DOHH2 (cell line): ENCODE results near the gene MRPL50.

Source experiments
- H3F3A ChIP-seq: fragments of 200-600 bp; sonication (generic), shearing (Covaris generic); 2 replicates; pipeline ENCODE4 v1.6.0; 2016; ENCODE audit warnings: antibody characterized with exemption, mild to moderate bottlenecking; ENCODE audit not compliant: control insufficient read depth, insufficient read depth
- H3K27ac ChIP-seq: fragments of 200-600 bp; sonication (generic); 2 replicates; pipeline ENCODE4 v1.5.1; 2014; ENCODE audit warnings: low read depth, mild to moderate bottlenecking, low read length, moderate library complexity
- H3K27me3 ChIP-seq: fragments of 200-600 bp; sonication (generic); 2 replicates; pipeline ENCODE4 v1.6.1; 2014; ENCODE audit warnings: mild to moderate bottlenecking, low read length, mixed read lengths; ENCODE audit not compliant: control insufficient read depth
- H3K36me3 ChIP-seq: fragments of 200-600 bp; sonication (generic); 2 replicates; pipeline ENCODE4 v1.6.1; 2014; ENCODE audit warnings: mild to moderate bottlenecking, low read length, moderate library complexity, mixed read lengths; ENCODE audit not compliant: control insufficient read depth
- H3K4me1 ChIP-seq: fragments of 200-600 bp; sonication (generic); 2 replicates; pipeline ENCODE4 v1.6.1; 2014; ENCODE audit warnings: mild to moderate bottlenecking, low read length, mixed read lengths; ENCODE audit not compliant: control insufficient read depth
- H3K4me2 ChIP-seq: fragments of 200-600 bp; sonication (generic); 2 replicates; pipeline ENCODE4 v1.6.0; 2014; ENCODE audit warnings: mild to moderate bottlenecking, low read length, moderate library complexity
- H3K4me3 ChIP-seq: fragments of 200-600 bp; sonication (generic); 2 replicates; pipeline ENCODE4 v1.5.1; 2014; ENCODE audit warnings: mild to moderate bottlenecking, low read length, mixed read lengths
- H3K79me2 ChIP-seq: fragments of 200-600 bp; sonication (generic); 2 replicates; pipeline ENCODE4 v1.6.1; 2014; ENCODE audit warnings: mild to moderate bottlenecking, low read length, mixed read lengths; ENCODE audit not compliant: control insufficient read depth
- H3K9me2 ChIP-seq: fragments of 200-600 bp; sonication (generic); replicated peaks from 2 replicates; pipeline ENCODE4 v1.6.1; 2014; ENCODE audit warnings: mild to moderate bottlenecking, low read length, mixed read lengths; ENCODE audit not compliant: control insufficient read depth
- H3K9me3 ChIP-seq: fragments of 200-600 bp; sonication (generic); 2 replicates; pipeline ENCODE4 v1.6.1; 2014; ENCODE audit warnings: antibody characterized with exemption, low read length, mixed read lengths; ENCODE audit not compliant: control insufficient read depth, insufficient read depth
- H4K20me1 ChIP-seq: fragments of 200-600 bp; sonication (generic); 2 replicates; pipeline ENCODE4 v1.6.0; 2014; ENCODE audit warnings: low read depth, mild to moderate bottlenecking, antibody characterized with exemption, low read length, moderate library complexity; ENCODE audit not compliant: control insufficient read depth, insufficient read depth
- CTCF ChIP-seq: fragments of 200-600 bp; sonication (generic); IDR thresholded peaks from one replicate; pipeline ENCODE4 v1.5.1; 2014; ENCODE audit warnings: antibody characterized with exemption, mild to moderate bottlenecking, low read depth, low read length; ENCODE audit not compliant: poor library complexity, severe bottlenecking
- EZH2phosphoT487 ChIP-seq: fragments of 200-600 bp; sonication (generic); IDR thresholded peaks from 2 replicates; pipeline ENCODE4 v1.6.1; 2017; ENCODE audit warnings: borderline replicate concordance, mild to moderate bottlenecking, antibody characterized with exemption, low read length, moderate library complexity, mixed read lengths

MRPL50 gene

GRCh38 chr9:101428909-101429308 is 30.5 kb upstream of the MRPL50 start:
- no peak overlapping the region for H3K27ac ChIP-seq
- H3K4me1 ChIP-seq = peaks cover 17% of the 10 kb centered on the region
- no peaks in the 10 kb centered on the region; the same call in 1 of the 2 replicates for H3K9me2 ChIP-seq
- H3K9me3 ChIP-seq = peaks cover 2% of the 10 kb centered on the region; the same call in 1 of the 2 replicates
- H3K4me3 ChIP-seq = no peak overlapping the region; the same call in 1 of the 2 replicates
- H3F3A ChIP-seq = no peaks in the 10 kb centered on the region
- no peaks in the 10 kb centered on the region for H3K79me2 ChIP-seq
- H3K27me3 ChIP-seq = no peaks in the 10 kb centered on the region
- no peak for TF ChIP-seq CTCF
- no peak for TF ChIP-seq EZH2phosphoT487
- H3K4me2 ChIP-seq = peak overlapping the region; percentile 57
- no peaks in the 10 kb centered on the region for H4K20me1 ChIP-seq
- H3K36me3 ChIP-seq = no peaks in the 10 kb centered on the region

- Histone ChIP-seq H4K20me1 (no peaks in the 10 kb centered on the region), H3K27me3 (no peaks in the 10 kb centered on the region), H3K27ac (peak overlapping the region; percentile 44), H3K79me2 (no peaks in the 10 kb centered on the region), H3F3A (no peaks in the 10 kb centered on the region), H3K4me2 (peak overlapping the region; percentile 57), H3K36me3 (no peaks in the 10 kb centered on the region), H3K9me2 (no peaks in the 10 kb centered on the region; the same call in 1 of the 2 replicates), H3K4me3 (peak overlapping the region; percentile 34), H3K9me3 (peaks cover 2% of the 10 kb centered on the region; the same call in 1 of the 2 replicates), H3K4me1 (peaks cover 17% of the 10 kb centered on the region)
- TF ChIP-seq EZH2phosphoT487 (no peak), CTCF (no peak)
Observed at GRCh38 chr9:101427957-101428655, 29.7 kb upstream of the MRPL50 start.

- Histone ChIP-seq H3K9me3 (peaks cover 2% of the 10 kb centered on the region; the same call in 1 of the 2 replicates), H3K9me2 (no peaks in the 10 kb centered on the region; the same call in 1 of the 2 replicates), H3F3A (no peaks in the 10 kb centered on the region), H3K27me3 (no peaks in the 10 kb centered on the region), H3K79me2 (no peaks in the 10 kb centered on the region), H4K20me1 (no peaks in the 10 kb centered on the region), H3K36me3 (no peaks in the 10 kb centered on the region), H3K4me2 (peak overlapping the region; percentile 57), H3K27ac (no peak overlapping the region; the same call in 1 of the 2 replicates), H3K4me1 (peaks cover 17% of the 10 kb centered on the region), H3K4me3 (peak overlapping the region; percentile 34; the same call in 1 of the 2 replicates)
- TF ChIP-seq EZH2phosphoT487 (no peak), CTCF (no peak)
Observed at GRCh38 chr9:101427358-101427757, 28.9 kb upstream of the MRPL50 start.
